Osteoblast (primary cell): ENCODE measurements around the gene VWCE. TPM values are rescaled to one million over a fixed set of nuclear protein-coding genes. Genes with fewer than 3 reads are reported as not detected.

ENCODE experiments used
- DNase-seq: peaks from one replicate; pipeline ENCODE4 v3.0.0; 2011; ENCODE audit warnings: low spot score, mixed read lengths; ENCODE audit not compliant: insufficient read length; ENCODE audit errors: missing footprints
- H2AFZ ChIP-seq: 2 replicates; pipeline ENCODE4 v1.6.0; 2011; ENCODE audit warnings: mild to moderate bottlenecking, low read length
- H3K27ac ChIP-seq: 2 replicates; pipeline ENCODE4 v1.5.1; 2011; ENCODE audit warnings: mild to moderate bottlenecking, low read depth, low read length, moderate library complexity
- H3K27me3 ChIP-seq: 2 replicates; pipeline ENCODE4 v1.6.0; 2012; ENCODE audit warnings: mild to moderate bottlenecking, control low read depth, inconsistent platforms, low read length, moderate library complexity; ENCODE audit not compliant: insufficient read depth
- H3K36me3 ChIP-seq: 2 replicates; pipeline ENCODE4 v1.5.1; 2011; ENCODE audit warnings: mild to moderate bottlenecking, low read length, control low read depth, moderate library complexity; ENCODE audit not compliant: insufficient read depth
- H3K4me1 ChIP-seq: 2 replicates; pipeline ENCODE4 v1.5.1; 2011; ENCODE audit warnings: mild to moderate bottlenecking, low read length, control low read depth, moderate library complexity; ENCODE audit not compliant: insufficient read depth
- H3K4me2 ChIP-seq: 2 replicates; pipeline ENCODE4 v1.6.0; 2011; ENCODE audit warnings: mild to moderate bottlenecking, low read length; ENCODE audit not compliant: insufficient read depth
- H3K4me3 ChIP-seq: fragments of 200-600 bp; sonication (generic); 3 replicates; pipeline ENCODE4 v1.5.1; 2012; ENCODE audit warnings: mild to moderate bottlenecking, low read length, inconsistent platforms; ENCODE audit not compliant: insufficient read depth
- H3K79me2 ChIP-seq: 2 replicates; pipeline ENCODE4 v1.6.0; 2012; ENCODE audit warnings: mild to moderate bottlenecking, low read length, control low read depth, inconsistent platforms; ENCODE audit not compliant: insufficient read depth
- H3K9me3 ChIP-seq: 2 replicates; pipeline ENCODE4 v1.5.1; 2011; ENCODE audit warnings: low read depth, low read length, control low read depth
- H4K20me1 ChIP-seq: 2 replicates; pipeline ENCODE4 v1.6.0; 2012; ENCODE audit warnings: mild to moderate bottlenecking, low read length, control low read depth; ENCODE audit not compliant: insufficient read depth
- CTCF ChIP-seq: IDR thresholded peaks from 2 replicates; pipeline ENCODE4 v1.5.1; 2011; ENCODE audit warnings: mild to moderate bottlenecking, low read depth, low read length, moderate library complexity; ENCODE audit errors: extremely low read depth
- total RNA-seq: library from RNA; depleted of rRNA; stranded (reverse); fragments of >200 nt; gene quantifications from 2 replicates; pipeline ENCODE4 v1.2.3, GENCODE V29; 2012

Gene VWCE
- total RNA-seq, 1 donor, result 4.7 TPM

GRCh38 chr11:61272731-61273130 lies 22.4 kb downstream of the VWCE start:
- H3K27me3 ChIP-seq, result no peaks in the 10 kb centered on the region

GRCh38 chr11:61270354-61271076 lies 24.6 kb downstream of the VWCE start:
- Histone ChIP-seq H3K36me3 (peaks cover 3% of the 10 kb centered on the region), H3K9me3 (no peaks in the 10 kb centered on the region), H3K79me2 (no peaks in the 10 kb centered on the region), H3K4me1 (no peaks in the 10 kb centered on the region), H4K20me1 (peaks cover 2% of the 10 kb centered on the region), H3K27ac (no peak overlapping the region), H3K4me3 (no peak overlapping the region), H2AFZ (no peak overlapping the region), H3K4me2 (no peak overlapping the region), H3K27me3 (no peaks in the 10 kb centered on the region)
- TF ChIP-seq CTCF, result no peak
- DNase-seq, result peak; percentile 94

More at GRCh38 chr11:61272731-61273130, 22.4 kb downstream of the VWCE start:
- TF ChIP-seq CTCF, result no peak
- Histone ChIP-seq H3K36me3 (peaks cover 3% of the 10 kb centered on the region), H3K27ac (no peak overlapping the region), H3K4me3 (no peak overlapping the region), H2AFZ (no peak overlapping the region), H4K20me1 (peaks cover 2% of the 10 kb centered on the region), H3K79me2 (no peaks in the 10 kb centered on the region), H3K4me1 (no peaks in the 10 kb centered on the region), H3K4me2 (no peak overlapping the region), H3K9me3 (no peaks in the 10 kb centered on the region)
- DNase-seq, result no peak

- peaks cover 3% of the 10 kb centered on the region for H3K36me3 ChIP-seq
- no peaks in the 10 kb centered on the region for H4K20me1 ChIP-seq
- no peaks in the 10 kb centered on the region for H3K27me3 ChIP-seq
- DNase-seq, result no peak
- H3K4me2 ChIP-seq, result no peak overlapping the region
- no peak for TF ChIP-seq CTCF
- no peaks in the 10 kb centered on the region for H3K4me1 ChIP-seq
- no peaks in the 10 kb centered on the region for H3K79me2 ChIP-seq
- no peaks in the 10 kb centered on the region for H3K9me3 ChIP-seq
- no peak overlapping the region for H3K4me3 ChIP-seq
- no peak overlapping the region for H2AFZ ChIP-seq
- H3K27ac ChIP-seq, result no peak overlapping the region
Measured at GRCh38 chr11:61268588-61269250, 26.4 kb downstream of the VWCE start.

- Histone ChIP-seq H3K27me3 (no peaks in the 10 kb centered on the region), H3K79me2 (no peaks in the 10 kb centered on the region), H2AFZ (no peak overlapping the region), H3K4me1 (no peaks in the 10 kb centered on the region), H3K4me3 (no peak overlapping the region), H3K27ac (no peak overlapping the region), H3K36me3 (peaks cover 3% of the 10 kb centered on the region), H3K9me3 (no peaks in the 10 kb centered on the region), H4K20me1 (no peaks in the 10 kb centered on the region), H3K4me2 (no peak overlapping the region)
- no peak for DNase-seq
- no peak for TF ChIP-seq CTCF
Measured at GRCh38 chr11:61267437-61267841, 27.7 kb downstream of the VWCE start.
